GM23248 (cell line): ENCODE results near the gene ABTB1. TPM values are rescaled to one million over a fixed set of nuclear protein-coding genes. Genes with fewer than 3 reads are reported as not detected.

Experiments used
- DNase-seq: peaks from one replicate; pipeline ENCODE4 v3.0.0-alpha.2; 2015
- H2AFZ ChIP-seq: fragments of 200-600 bp; sonication (generic); 2 replicates; pipeline ENCODE4 v1.6.1; 2016; ENCODE audit warnings: antibody characterized with exemption
- H3F3A ChIP-seq: fragments of 200-600 bp; sonication (generic); 2 replicates; pipeline ENCODE4 v1.6.1; 2016; ENCODE audit warnings: mild to moderate bottlenecking, antibody characterized with exemption, mixed run types; ENCODE audit not compliant: insufficient read depth
- H3K27ac ChIP-seq: fragments of 200-600 bp; sonication (generic); 2 replicates; pipeline ENCODE4 v1.5.1; 2016; ENCODE audit warnings: mild to moderate bottlenecking
- H3K27me3 ChIP-seq: fragments of 200-600 bp; sonication (generic); replicated peaks from 2 replicates; pipeline ENCODE4 v1.6.1; 2016; ENCODE audit warnings: mild to moderate bottlenecking; ENCODE audit not compliant: insufficient read depth
- H3K36me3 ChIP-seq: fragments of 200-600 bp; sonication (generic); 2 replicates; pipeline ENCODE4 v1.6.1; 2016; ENCODE audit warnings: low read depth, mild to moderate bottlenecking
- H3K4me1 ChIP-seq: fragments of 200-600 bp; sonication (generic); 2 replicates; pipeline ENCODE4 v1.6.1; 2016; ENCODE audit warnings: mild to moderate bottlenecking; ENCODE audit not compliant: insufficient read depth
- H3K4me2 ChIP-seq: fragments of 200-600 bp; sonication (generic); one replicate; pipeline ENCODE4 v1.6.1; 2016; ENCODE audit warnings: mild to moderate bottlenecking; ENCODE audit not compliant: unreplicated experiment
- H3K4me3 ChIP-seq: fragments of 200-600 bp; sonication (generic); 2 replicates; pipeline ENCODE4 v1.5.1; 2016; ENCODE audit warnings: mild to moderate bottlenecking
- H3K79me2 ChIP-seq: fragments of 200-600 bp; sonication (generic); 2 replicates; pipeline ENCODE4 v1.6.1; 2016; ENCODE audit warnings: mild to moderate bottlenecking; ENCODE audit not compliant: insufficient read depth
- H3K9ac ChIP-seq: fragments of 200-600 bp; sonication (generic); 2 replicates; pipeline ENCODE4 v1.6.1; 2016; ENCODE audit warnings: mild to moderate bottlenecking
- H3K9me2 ChIP-seq: fragments of 200-600 bp; sonication (generic); 2 replicates; pipeline ENCODE4 v1.6.1; 2016; ENCODE audit warnings: mixed run types, mild to moderate bottlenecking, moderate library complexity; ENCODE audit not compliant: insufficient read depth
- H3K9me3 ChIP-seq: fragments of 200-600 bp; sonication (generic); one replicate; pipeline ENCODE4 v1.6.1; 2017; ENCODE audit warnings: low read depth
- H4K20me1 ChIP-seq: fragments of 200-600 bp; sonication (generic); 2 replicates; pipeline ENCODE4 v1.6.0; 2016; ENCODE audit not compliant: insufficient read depth
- EZH2 ChIP-seq: fragments of 200-600 bp; sonication (generic); IDR thresholded peaks from 2 replicates; pipeline ENCODE4 v1.6.1; 2018; ENCODE audit warnings: antibody characterized with exemption, mild to moderate bottlenecking; ENCODE audit not compliant: insufficient read depth, poor library complexity, severe bottlenecking
- EZH2phosphoT487 ChIP-seq: fragments of 200-600 bp; sonication (generic); IDR thresholded peaks from 2 replicates; pipeline ENCODE4 v1.6.1; 2018; ENCODE audit warnings: antibody characterized with exemption, moderate library complexity, mild to moderate bottlenecking, low read depth; ENCODE audit not compliant: insufficient read depth
- WGBS, 2 experiments: methylation state at CpG; one replicate each; pipeline ENCODE4 v1.1.6; 2015 to 2017; ENCODE audit warnings: low lambda C conversion rate in 2 of 2, low coverage in 1 of 2; ENCODE audit errors: missing lambda C conversion rate in 2 of 2; 5-methylcytosine and 5-hydroxymethylcytosine counted together
- in situ Hi-C: fragments of 300-500 bp; cut with MboI; formaldehyde crosslinking; loops from 2 replicates; pipeline ENCODE4 v1.15.0; 2020
- polyA plus RNA-seq: library from polyadenylated mRNA; unstranded; fragments of >200 nt; fragmentation: Nextera tagmentation; extraction: Ambion mirVana; gene quantifications from 2 replicates; pipeline ENCODE4 v1.2.1, GENCODE V29; 2016
- total RNA-seq: library from RNA; depleted of rRNA; stranded (reverse); fragments of >200 nt; shearing (Covaris generic); gene quantifications from 2 replicates; pipeline ENCODE4 v1.2.3, GENCODE V29; 2014

Gene ABTB1
- total and polyA plus RNA-seq, 2 experiments from 2014 or later: 7.8 to 20.9 TPM

DNA sequence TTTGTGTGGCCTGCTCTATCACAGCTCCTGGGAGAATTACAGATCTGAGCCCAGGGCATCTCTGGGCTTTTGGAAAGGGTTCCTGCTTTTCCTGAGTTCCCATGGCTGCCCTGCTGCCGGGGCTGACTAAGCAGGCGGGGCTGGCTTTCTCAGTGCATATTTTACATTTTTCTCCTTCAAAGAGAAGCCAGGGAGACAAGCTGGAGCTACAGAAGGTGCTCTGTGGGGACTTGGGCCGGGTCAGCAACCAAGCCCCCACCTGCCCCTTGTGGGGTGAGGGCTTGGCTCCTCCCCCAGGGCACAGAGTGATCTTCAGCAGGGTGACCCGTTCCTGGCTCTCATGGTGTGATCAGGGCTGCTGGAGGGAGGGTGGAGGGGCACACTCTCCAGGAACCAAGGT lies 17.4 kb downstream of the ABTB1 start:
- in situ Hi-C loops: loop anchor here (10.0 kb wide), 1 partner anchor 115 kb away; no protein-coding TSS in a partner anchor
- peak overlapping the region; percentile 87 for H3K27ac ChIP-seq
- no peaks in the 10 kb centered on the region for H4K20me1 ChIP-seq
- peak overlapping the region; percentile 54 for H2AFZ ChIP-seq
- no peaks in the 10 kb centered on the region for H3K79me2 ChIP-seq
- no peak for TF ChIP-seq EZH2phosphoT487
- no peak for TF ChIP-seq EZH2
- WGBS, 2 experiments: 10 to 11% methylated on average over 4 of the region's 4 CpGs
- no peaks in the 10 kb centered on the region for H3K27me3 ChIP-seq
- no peaks in the 10 kb centered on the region for H3K9me3 ChIP-seq
- H3K9me2 ChIP-seq: peaks cover 8% of the 10 kb centered on the region; the same call in 1 of the 2 replicates
- H3K4me1 ChIP-seq: peaks cover 32% of the 10 kb centered on the region
- peak overlapping the region; percentile 53 for H3K4me2 ChIP-seq
- H3K4me3 ChIP-seq: no peak overlapping the region
- peak overlapping the region; percentile 73 for H3K9ac ChIP-seq
- H3F3A ChIP-seq: peaks cover 40% of the 10 kb centered on the region
- no peaks in the 10 kb centered on the region for H3K36me3 ChIP-seq
- peak; percentile 90 for DNase-seq

DNA sequence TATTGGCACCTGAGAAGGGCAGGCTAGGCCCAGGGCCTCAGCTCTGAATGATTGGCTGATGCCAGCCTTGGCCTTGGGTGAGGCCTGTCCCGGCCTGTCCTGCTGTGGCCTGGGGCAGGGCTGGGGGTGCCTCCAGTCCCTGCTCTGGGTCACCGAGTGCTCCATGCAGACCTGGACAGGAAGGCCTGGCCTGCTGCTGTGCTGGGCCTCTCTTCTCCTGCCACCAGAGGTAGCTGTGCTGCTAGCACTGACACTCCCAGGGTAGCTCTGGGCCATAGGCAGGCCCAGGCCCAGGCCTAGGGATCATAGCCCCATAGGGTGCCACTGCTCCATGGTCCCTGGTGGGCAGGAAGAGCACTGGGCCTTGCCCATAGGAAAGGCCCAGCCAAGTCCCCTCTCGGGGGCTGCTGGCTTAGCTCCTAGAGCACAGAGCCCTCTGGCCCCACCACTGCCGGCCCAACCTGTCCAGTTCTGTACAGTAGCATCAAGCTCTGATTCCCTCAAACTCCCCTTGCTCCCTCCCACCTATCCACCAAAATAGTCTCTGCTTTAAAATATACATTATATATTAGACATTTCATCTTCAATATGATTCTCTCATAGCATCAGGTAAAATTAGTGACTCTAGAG lies 18.2 kb downstream of the ABTB1 start:
- Histone ChIP-seq H3F3A (peaks cover 36% of the 10 kb centered on the region), H3K4me2 (peak overlapping the region; percentile 53), H3K27me3 (no peaks in the 10 kb centered on the region), H3K36me3 (no peaks in the 10 kb centered on the region), H3K9ac (peak overlapping the region; percentile 73), H3K4me3 (no peak overlapping the region), H2AFZ (no peak overlapping the region; the same call in 1 of the 2 replicates), H3K27ac (peak overlapping the region; percentile 87), H4K20me1 (no peaks in the 10 kb centered on the region), H3K9me2 (peaks cover 8% of the 10 kb centered on the region; the same call in 1 of the 2 replicates), H3K79me2 (no peaks in the 10 kb centered on the region), H3K4me1 (peaks cover 32% of the 10 kb centered on the region), H3K9me3 (no peaks in the 10 kb centered on the region)
- peak; percentile 80 for DNase-seq
- in situ Hi-C loops: loop anchor here (10.0 kb wide), 1 partner anchor 114 kb away; no protein-coding TSS in a partner anchor
- no peak for TF ChIP-seq EZH2
- TF ChIP-seq EZH2phosphoT487: no peak
- WGBS, 2 experiments: 64 to 72% methylated on average over 4 of the region's 4 CpGs

DNA sequence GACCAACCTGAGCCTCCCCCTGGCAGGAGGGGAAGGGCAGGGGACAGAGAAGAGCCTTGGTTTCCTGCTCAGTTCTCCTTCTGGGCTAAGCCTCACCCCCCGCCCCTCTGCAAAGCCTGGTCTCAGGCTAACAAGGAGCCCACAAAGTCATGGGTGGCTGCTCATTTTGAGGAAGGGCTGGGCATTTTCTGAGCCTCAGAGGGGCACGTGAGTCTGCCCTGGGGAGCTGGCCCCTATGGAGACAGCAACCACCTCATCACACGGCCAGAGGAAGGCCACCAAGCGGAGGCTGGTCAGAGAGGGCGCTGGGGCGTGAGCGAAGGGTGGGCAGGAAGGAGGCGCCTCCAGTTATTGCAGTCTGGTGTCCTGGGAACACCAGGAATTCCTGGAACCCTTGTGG lies 18.7 kb downstream of the ABTB1 start:
- in situ Hi-C loops: loop anchor here (10.0 kb wide), 1 partner anchor 113 kb away; no protein-coding TSS in a partner anchor

DNA sequence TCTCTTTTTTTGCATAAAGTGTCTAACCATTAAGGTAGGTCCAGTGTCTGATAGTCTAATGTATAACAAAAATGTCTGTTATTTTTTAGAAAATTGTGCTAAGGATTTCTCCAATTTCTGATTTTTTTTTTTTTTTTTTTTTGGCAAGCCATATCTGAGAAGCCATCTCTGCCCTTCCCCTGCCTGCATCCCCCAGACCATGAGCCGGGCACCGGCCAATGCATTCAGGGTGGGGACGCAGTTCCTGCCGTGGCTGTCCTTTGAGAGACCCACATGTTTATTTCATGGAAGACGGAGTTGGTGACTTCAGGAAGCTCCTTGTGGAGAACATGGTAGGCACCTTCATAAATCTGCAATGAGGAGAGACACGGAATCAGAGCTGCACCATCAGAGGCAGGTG lies 19.2 kb downstream of the ABTB1 start:
- no peaks in the 10 kb centered on the region for H3K9me3 ChIP-seq
- H3K9ac ChIP-seq: 0 out of 2 replicates have a peak overlapping the region, but pooled peaks have one; percentile 73
- H3F3A ChIP-seq: peaks cover 31% of the 10 kb centered on the region
- DNase-seq: no peak
- WGBS, 2 experiments: 96 to 97% methylated on average over 6 of the region's 6 CpGs
- no peak overlapping the region for H3K4me2 ChIP-seq
- H3K9me2 ChIP-seq: peaks cover 5% of the 10 kb centered on the region; the same call in 1 of the 2 replicates
- no peaks in the 10 kb centered on the region for H4K20me1 ChIP-seq
- H3K79me2 ChIP-seq: no peaks in the 10 kb centered on the region
- in situ Hi-C loops: loop anchor here (10.0 kb wide), 1 partner anchor 113 kb away; no protein-coding TSS in a partner anchor
- H2AFZ ChIP-seq: no peak overlapping the region
- TF ChIP-seq EZH2phosphoT487 (no peak), EZH2 (no peak)
- H3K4me1 ChIP-seq: peaks cover 38% of the 10 kb centered on the region
- no peaks in the 10 kb centered on the region for H3K36me3 ChIP-seq
- no peaks in the 10 kb centered on the region for H3K27me3 ChIP-seq
- H3K4me3 ChIP-seq: no peak overlapping the region
- H3K27ac ChIP-seq: no peak overlapping the region

More for the DNA sequence above, 18.7 kb downstream of the ABTB1 start:
- TF ChIP-seq EZH2phosphoT487: no peak
- TF ChIP-seq EZH2: no peak
- no peaks in the 10 kb centered on the region for H3K9me3 ChIP-seq
- peaks cover 33% of the 10 kb centered on the region for H3K4me1 ChIP-seq
- H4K20me1 ChIP-seq: no peaks in the 10 kb centered on the region
- H3K27ac ChIP-seq: peak overlapping the region; percentile 87
- no peaks in the 10 kb centered on the region for H3K79me2 ChIP-seq
- no peaks in the 10 kb centered on the region for H3K36me3 ChIP-seq
- H3K4me3 ChIP-seq: no peak overlapping the region
- H3K4me2 ChIP-seq: no peak overlapping the region
- peaks cover 31% of the 10 kb centered on the region for H3F3A ChIP-seq
- peaks cover 8% of the 10 kb centered on the region; the same call in 1 of the 2 replicates for H3K9me2 ChIP-seq
- no peak for DNase-seq
- no peaks in the 10 kb centered on the region for H3K27me3 ChIP-seq
- WGBS, 2 experiments: 98% methylated on average over 8 of the region's 8 CpGs
- H2AFZ ChIP-seq: no peak overlapping the region
- peak overlapping the region; percentile 73 for H3K9ac ChIP-seq
